Stimulated activated CD4-positive, alpha-beta T cell treated with anti-CD3 and anti-CD28 coated beads, Interleukin-1b, Interleukin-23, amount 100 ng/mL, for 24 hours (primary cell): Measurements from ENCODE around the gene MYO5C.
"Not testable (repeated sequence)": the region's sequence is repeated elsewhere in the genome, so short reads cannot be mapped to it uniquely, and the experiment has no call there.

Experiments
- DNase-seq, 4 experiments: peaks; one replicate each; pipeline ENCODE4 v3.0.0-alpha.2; 2020; ENCODE audit warnings: low read depth in 4 of 4, low spot score in 1 of 4

Gene MYO5C

GRCh38 chr15:52180196-52180835 is 115.3 kb downstream of the MYO5C start:
- peak in 1 of 4 experiments; percentile 10 for DNase-seq

GRCh38 chr15:52179278-52180195 is 116.1 kb downstream of the MYO5C start:
- DNase-seq = peak; percentile 57 to 81 (median 69)

GRCh38 chr15:52178765-52179164 is 116.8 kb downstream of the MYO5C start:
- no peak for DNase-seq

GRCh38 chr15:52172869-52173268 is 122.7 kb downstream of the MYO5C start:
- no peak for DNase-seq

GRCh38 chr15:52171807-52172206 is 123.8 kb downstream of the MYO5C start:
- DNase-seq = no peak

- no peak for DNase-seq
These were observed 124.2 kb downstream of the MYO5C start for GRCh38 chr15:52171386-52171785.

GRCh38 chr15:52170199-52170598 is 125.4 kb downstream of the MYO5C start:
- not testable (repeated sequence) for DNase-seq

- not testable (repeated sequence) for DNase-seq
These were observed 130.0 kb downstream of the MYO5C start for GRCh38 chr15:52165494-52166131.

GRCh38 chr15:52164631-52165265 is 130.9 kb downstream of the MYO5C start:
- DNase-seq = no peak

GRCh38 chr15:52163321-52164190 is 132.0 kb downstream of the MYO5C start:
- no peak for DNase-seq

GRCh38 chr15:52162876-52163275 is 132.7 kb downstream of the MYO5C start:
- DNase-seq = no peak

- DNase-seq = no peak
These were observed 133.3 kb downstream of the MYO5C start for GRCh38 chr15:52162260-52162659.

- no peak for DNase-seq
These were observed 134.1 kb downstream of the MYO5C start for GRCh38 chr15:52161406-52161966.

- DNase-seq = no peak
These were observed 136.0 kb downstream of the MYO5C start for GRCh38 chr15:52159645-52160044.

GRCh38 chr15:52158084-52158765 is 137.4 kb downstream of the MYO5C start:
- DNase-seq = no peak

- no peak for DNase-seq
These were observed 139.7 kb downstream of the MYO5C start for GRCh38 chr15:52155878-52156277.

- DNase-seq = no peak
These were observed 140.4 kb downstream of the MYO5C start for GRCh38 chr15:52154896-52155865.
